ENCODE data around the gene ARHGEF16. TPM values are rescaled to one million over a fixed set of nuclear protein-coding genes. Genes with fewer than 3 reads are reported as not detected.

Gene ARHGEF16
- total RNA-seq, 4 donors from 2014 or later: 0.17 to 19.6 (median 2.0) TPM

- no peak for TF ChIP-seq CTCF (IDR thresholded peaks at IDR 0.05; ENCODE audit: low read depth)
Observed at GRCh38 chr1:3491291-3492246, 37.1 kb downstream of the ARHGEF16 start.

- no peak for TF ChIP-seq CTCF (IDR thresholded peaks at IDR 0.05; ENCODE audit: low read depth)
Observed at GRCh38 chr1:3492545-3493246, 38.2 kb downstream of the ARHGEF16 start.

- TF ChIP-seq CTCF (IDR thresholded peaks at IDR 0.05; ENCODE audit: low read depth): no peak
Observed at GRCh38 chr1:3494321-3495308, 40.1 kb downstream of the ARHGEF16 start.

GRCh38 chr1:3495776-3496745 lies 41.6 kb downstream of the ARHGEF16 start:
- TF ChIP-seq CTCF (IDR thresholded peaks at IDR 0.05; ENCODE audit: low read depth): no peak

GRCh38 chr1:3496916-3497315 lies 42.5 kb downstream of the ARHGEF16 start:
- no peak for TF ChIP-seq CTCF (IDR thresholded peaks at IDR 0.05; ENCODE audit: low read depth)

- TF ChIP-seq CTCF (IDR thresholded peaks at IDR 0.05; ENCODE audit: low read depth): no peak
Observed at GRCh38 chr1:3497521-3497920, 43.1 kb downstream of the ARHGEF16 start.

All from subcutaneous adipose tissue (tissue), 4 donors.